Upper lobe of left lung (tissue), 6 donors: Measurements from ENCODE around the gene IMMP2L. TPM values are rescaled to one million over a fixed set of nuclear protein-coding genes. Genes with fewer than 3 reads are reported as not detected.

Experiments
- ATAC-seq, 2 donors: fragments of 200-7000 bp; cut with Tn5 transposase; one replicate each; pipeline ENCODE4 v1.9.1; 2022; ENCODE audit warnings: mild to moderate bottlenecking in 2 of 2, moderate library complexity in 2 of 2; ENCODE audit not compliant: low FRiP score in 2 of 2
- DNase-seq, 2 donors: peaks; one replicate each; pipeline ENCODE4 v3.0.0-alpha.2; 2019 to 2020
- H3K27ac ChIP-seq, 4 donors: fragments of 200-600 bp; sonication (generic); one replicate each; pipeline ENCODE4 v1.5.1; 2016 to 2019
- H3K27me3 ChIP-seq, 4 donors: fragments of 200-600 bp; sonication (generic); one replicate each; pipeline ENCODE4 v1.5.1; 2017 to 2019
- H3K36me3 ChIP-seq, 4 donors: fragments of 200-600 bp; sonication (generic); one replicate each; pipeline ENCODE4 v1.5.1; 2016 to 2019
- H3K4me1 ChIP-seq, 4 donors: fragments of 200-600 bp; sonication (generic); one replicate each; pipeline ENCODE4 v1.5.1; 2018 to 2019
- H3K4me3 ChIP-seq, 4 donors: fragments of 200-600 bp; sonication (generic); one replicate each; pipeline ENCODE4 v1.5.1; 2017 to 2019; ENCODE audit warnings: mild to moderate bottlenecking in 2 of 4, moderate library complexity in 1 of 4
- H3K9me3 ChIP-seq, 4 donors: fragments of 200-600 bp; sonication (generic); one replicate each; pipeline ENCODE4 v1.5.1; 2018 to 2019
- CTCF ChIP-seq, 6 experiments: fragments of 450-650 bp in 4 of 6; fragments of 200-600 bp in 2 of 6; sonication (generic) in 2 of 6; IDR thresholded peaks; one replicate each; pipeline ENCODE4 v1.5.1; 2016 to 2019; ENCODE audit warnings: antibody characterized with exemption in 6 of 6
- EP300 ChIP-seq, 4 donors: sonication (generic); formaldehyde crosslinking; IDR thresholded peaks; one replicate each; pipeline ENCODE4 v1.5.1; 2017; ENCODE audit warnings: antibody characterized with exemption in 4 of 4, control low read depth in 2 of 4
- POLR2A ChIP-seq, 4 donors: fragments of 450-650 bp; IDR thresholded peaks; one replicate each; pipeline ENCODE4 v1.5.1; 2016 to 2017; ENCODE audit warnings: antibody characterized with exemption in 4 of 4, mild to moderate bottlenecking in 2 of 4
- POLR2AphosphoS5 ChIP-seq, 2 donors: sonication (generic); formaldehyde crosslinking; IDR thresholded peaks; one replicate each; pipeline ENCODE4 v1.5.1; 2017; ENCODE audit warnings: antibody characterized with exemption in 2 of 2
- WGBS, 2 donors: methylation state at CpG; one replicate each; pipeline ENCODE4 v1.1.5; 2017 to 2018; 5-methylcytosine and 5-hydroxymethylcytosine counted together
- total RNA-seq, 6 donors: library from RNA; depleted of rRNA in 4 of 6; stranded (reverse); fragments of >200 nt in 4 of 6; gene quantifications; one replicate each; pipeline versions ENCODE4 v1.1.0 to v1.2.1, GENCODE V29; 2016 to 2021
- donor health status: DM: no; HTN: no; CAD: no; lungs with moderate emphysema.
- donor health status: DM: no; HTN: yes; CAD: no; lungs with severe emphysema.

The IMMP2L gene
- total RNA-seq, 6 donors from 2014 or later: 7.1 to 17.5 (median 11.3) TPM

GRCh38 chr7:110804501-110804900, 757.8 kb downstream of the IMMP2L start:
- no peaks in the 10 kb centered on the region for H3K9me3 ChIP-seq
- no peak for ATAC-seq
- H3K27me3 ChIP-seq: no peaks in the 10 kb centered on the region
- H3K4me1 ChIP-seq: no peaks in the 10 kb centered on the region
- no peak overlapping the region for H3K27ac ChIP-seq
- 91 to 92% methylated on average over 5 of the region's 5 CpGs for WGBS, 2 donors
- no peaks in the 10 kb centered on the region for H3K36me3 ChIP-seq
- H3K4me3 ChIP-seq: no peak overlapping the region
- TF ChIP-seq EP300 (IDR thresholded peaks at IDR 0.05): no peak
- DNase-seq: no peak

GRCh38 chr7:110803602-110804143, 758.6 kb downstream of the IMMP2L start:
- TF ChIP-seq POLR2A (IDR thresholded peaks at IDR 0.05): no peak
- TF ChIP-seq POLR2AphosphoS5 (IDR thresholded peaks at IDR 0.05): no peak
- TF ChIP-seq EP300 (IDR thresholded peaks at IDR 0.05): no peak
- no peak for TF ChIP-seq CTCF (IDR thresholded peaks at IDR 0.05)
- Histone ChIP-seq H3K36me3 (no peaks in the 10 kb centered on the region), H3K27ac (no peak overlapping the region), H3K4me3 (no peak overlapping the region), H3K27me3 (no peaks in the 10 kb centered on the region), H3K9me3 (no peaks in the 10 kb centered on the region), H3K4me1 (no peaks in the 10 kb centered on the region)
- ATAC-seq (no peak), DNase-seq (no peak)

- H3K9me3 ChIP-seq: no peaks in the 10 kb centered on the region
- no peak for DNase-seq
- H3K27me3 ChIP-seq: no peaks in the 10 kb centered on the region
- no peaks in the 10 kb centered on the region for H3K4me1 ChIP-seq
- H3K36me3 ChIP-seq: no peaks in the 10 kb centered on the region
- 78 to 91% methylated on average over 1 of the region's 1 CpG for WGBS, 2 donors
- ATAC-seq: no peak
- no peak overlapping the region for H3K4me3 ChIP-seq
- H3K27ac ChIP-seq: no peak overlapping the region
- TF ChIP-seq EP300 (IDR thresholded peaks at IDR 0.05) (no peak), CTCF (IDR thresholded peaks at IDR 0.05) (no peak), POLR2A (IDR thresholded peaks at IDR 0.05) (no peak), POLR2AphosphoS5 (IDR thresholded peaks at IDR 0.05) (no peak)
These were observed 760.8 kb downstream of the IMMP2L start for GRCh38 chr7:110801502-110801901.

GRCh38 chr7:110800984-110801383, 761.3 kb downstream of the IMMP2L start:
- TF ChIP-seq EP300 (IDR thresholded peaks at IDR 0.05) (no peak), POLR2AphosphoS5 (IDR thresholded peaks at IDR 0.05) (no peak), CTCF (IDR thresholded peaks at IDR 0.05) (no peak), POLR2A (IDR thresholded peaks at IDR 0.05) (no peak)
- H3K4me1 ChIP-seq: no peaks in the 10 kb centered on the region
- H3K36me3 ChIP-seq: no peaks in the 10 kb centered on the region
- no peaks in the 10 kb centered on the region for H3K27me3 ChIP-seq
- no peak for ATAC-seq
- no peak overlapping the region for H3K4me3 ChIP-seq
- DNase-seq: no peak
- H3K27ac ChIP-seq: no peak overlapping the region
- H3K9me3 ChIP-seq: no peaks in the 10 kb centered on the region

- TF ChIP-seq CTCF (IDR thresholded peaks at IDR 0.05) (no peak), POLR2AphosphoS5 (IDR thresholded peaks at IDR 0.05) (no peak), POLR2A (IDR thresholded peaks at IDR 0.05) (no peak), EP300 (IDR thresholded peaks at IDR 0.05) (no peak)
- Histone ChIP-seq H3K4me1 (no peaks in the 10 kb centered on the region), H3K27ac (no peak overlapping the region), H3K36me3 (no peaks in the 10 kb centered on the region), H3K27me3 (no peaks in the 10 kb centered on the region), H3K9me3 (no peaks in the 10 kb centered on the region), H3K4me3 (no peak overlapping the region)
- ATAC-seq (no peak), DNase-seq (no peak)
- 87 to 89% methylated on average over 2 of the region's 2 CpGs for WGBS, 2 donors
These were observed 764.6 kb downstream of the IMMP2L start for GRCh38 chr7:110797656-110798055.
